Stimulated activated effector memory CD8-positive, alpha-beta T cell treated with anti-CD3 and anti-CD28 coated beads, Interleukin-12 subunit alpha, Interleukin-12 subunit beta, amount 100 ng/mL, for 72 hours (primary cell): ENCODE results near the gene DEFB112.

Experiments used
- ATAC-seq: fragments of 150-1000 bp; cut with Tn5 transposase; 2 replicates; pipeline ENCODE4 v1.10.0; 2021
- DNase-seq, 2 donors: peaks; one replicate each; pipeline ENCODE4 v3.0.0; 2021 to 2022; ENCODE audit warnings: low spot score in 2 of 2
- H3K27ac Mint-ChIP-seq: one replicate; pipeline ENCODE4 v1.8.0; 2022; ENCODE audit warnings: mild to moderate bottlenecking, mixed read lengths
- H3K36me3 Mint-ChIP-seq: one replicate; pipeline ENCODE4 v1.8.0; 2022; ENCODE audit warnings: mild to moderate bottlenecking, mixed read lengths
- H3K4me1 Mint-ChIP-seq: one replicate; pipeline ENCODE4 v1.8.0; 2022; ENCODE audit warnings: mixed read lengths
- H3K4me3 Mint-ChIP-seq: one replicate; pipeline ENCODE4 v1.8.0; 2022; ENCODE audit warnings: mild to moderate bottlenecking, mixed read lengths
- H3K9me3 Mint-ChIP-seq: one replicate; pipeline ENCODE4 v1.8.0; 2022; ENCODE audit warnings: mixed read lengths

DEFB112 gene

GRCh38 chr6:50049829-50050228 lies at the start of gene DEFB112:
DEFB112 (minus strand) TSS chr6:50049929; CDS start chr6:50049869, 60 bp downstream.
- Mint-ChIP-seq H3K4me1 (no peaks in the 10 kb centered on the region), H3K9me3 (peaks cover 5% of the 10 kb centered on the region), H3K4me3 (no peak within 1 kb of the TSS), H3K36me3 (no peaks in the 10 kb centered on the region), H3K27ac (no peak within 1 kb of the TSS)
- DNase-seq (no peak), ATAC-seq (no peak)

GRCh38 chr6:50098641-50098993 lies 48.9 kb upstream of the DEFB112 start:
- H3K36me3 Mint-ChIP-seq: no peaks in the 10 kb centered on the region
- no peak for ATAC-seq

GRCh38 chr6:50097966-50098640 lies 48.4 kb upstream of the DEFB112 start:
- no peak overlapping the region for H3K4me3 Mint-ChIP-seq
- peaks cover 6% of the 10 kb centered on the region for H3K9me3 Mint-ChIP-seq
- DNase-seq (no peak), ATAC-seq (no peak)
- no peaks in the 10 kb centered on the region for H3K4me1 Mint-ChIP-seq
- no peak overlapping the region for H3K27ac Mint-ChIP-seq
- no peaks in the 10 kb centered on the region for H3K36me3 Mint-ChIP-seq

More at GRCh38 chr6:50098641-50098993, 48.9 kb upstream of the DEFB112 start:
- DNase-seq: no peak
- Mint-ChIP-seq H3K4me3 (no peak overlapping the region), H3K9me3 (peaks cover 6% of the 10 kb centered on the region), H3K4me1 (no peaks in the 10 kb centered on the region), H3K27ac (no peak overlapping the region)

GRCh38 chr6:50096296-50096695 lies 46.6 kb upstream of the DEFB112 start:
- H3K4me1 Mint-ChIP-seq: no peaks in the 10 kb centered on the region
- no peak overlapping the region for H3K27ac Mint-ChIP-seq
- H3K9me3 Mint-ChIP-seq: peaks cover 2% of the 10 kb centered on the region
- no peak overlapping the region for H3K4me3 Mint-ChIP-seq
- no peak for DNase-seq
- no peak for ATAC-seq
- no peaks in the 10 kb centered on the region for H3K36me3 Mint-ChIP-seq

GRCh38 chr6:50093938-50094272 lies 44.2 kb upstream of the DEFB112 start:
- Mint-ChIP-seq H3K9me3 (peaks cover 7% of the 10 kb centered on the region), H3K4me3 (no peak overlapping the region), H3K4me1 (no peaks in the 10 kb centered on the region), H3K27ac (no peak overlapping the region), H3K36me3 (no peaks in the 10 kb centered on the region)
- no peak for DNase-seq
- ATAC-seq: no peak

GRCh38 chr6:50093116-50093937 lies 43.6 kb upstream of the DEFB112 start:
- DNase-seq (no peak), ATAC-seq (no peak)
- Mint-ChIP-seq H3K36me3 (no peaks in the 10 kb centered on the region), H3K9me3 (peaks cover 7% of the 10 kb centered on the region), H3K4me3 (no peak overlapping the region), H3K27ac (no peak overlapping the region), H3K4me1 (no peaks in the 10 kb centered on the region)

- Mint-ChIP-seq H3K36me3 (no peaks in the 10 kb centered on the region), H3K27ac (no peak overlapping the region), H3K4me3 (no peak overlapping the region), H3K4me1 (no peaks in the 10 kb centered on the region), H3K9me3 (peaks cover 11% of the 10 kb centered on the region)
- DNase-seq: no peak
- no peak for ATAC-seq
Measured at GRCh38 chr6:50091641-50092040, 41.9 kb upstream of the DEFB112 start.

- H3K4me3 Mint-ChIP-seq: no peak overlapping the region
- H3K4me1 Mint-ChIP-seq: no peaks in the 10 kb centered on the region
- DNase-seq (no peak), ATAC-seq (no peak)
- H3K36me3 Mint-ChIP-seq: no peaks in the 10 kb centered on the region
- peaks cover 9% of the 10 kb centered on the region for H3K9me3 Mint-ChIP-seq
- H3K27ac Mint-ChIP-seq: no peak overlapping the region
Measured at GRCh38 chr6:50089911-50090310, 40.2 kb upstream of the DEFB112 start.

GRCh38 chr6:50087231-50087954 lies 37.7 kb upstream of the DEFB112 start:
- Mint-ChIP-seq H3K27ac (no peak overlapping the region), H3K4me1 (no peaks in the 10 kb centered on the region), H3K36me3 (no peaks in the 10 kb centered on the region), H3K9me3 (peaks cover 14% of the 10 kb centered on the region), H3K4me3 (no peak overlapping the region)
- no peak for ATAC-seq
- no peak for DNase-seq

GRCh38 chr6:50077385-50077784 lies 27.7 kb upstream of the DEFB112 start:
- no peak for ATAC-seq
- no peak for DNase-seq
- Mint-ChIP-seq H3K4me3 (no peak overlapping the region), H3K36me3 (no peaks in the 10 kb centered on the region), H3K27ac (no peak overlapping the region), H3K4me1 (no peaks in the 10 kb centered on the region), H3K9me3 (peaks cover 12% of the 10 kb centered on the region)

- ATAC-seq: no peak
- H3K27ac Mint-ChIP-seq: no peak overlapping the region
Measured at GRCh38 chr6:50076431-50076830, 26.7 kb upstream of the DEFB112 start.

GRCh38 chr6:50071921-50072320 lies 22.2 kb upstream of the DEFB112 start:
- Mint-ChIP-seq H3K36me3 (no peaks in the 10 kb centered on the region), H3K4me1 (no peaks in the 10 kb centered on the region), H3K27ac (no peak overlapping the region), H3K9me3 (peaks cover 29% of the 10 kb centered on the region), H3K4me3 (no peak overlapping the region)
- DNase-seq (no peak), ATAC-seq (no peak)

More at GRCh38 chr6:50076431-50076830, 26.7 kb upstream of the DEFB112 start:
- no peak for DNase-seq
- no peaks in the 10 kb centered on the region for H3K36me3 Mint-ChIP-seq
- no peak overlapping the region for H3K4me3 Mint-ChIP-seq
- H3K4me1 Mint-ChIP-seq: no peaks in the 10 kb centered on the region
- H3K9me3 Mint-ChIP-seq: peaks cover 21% of the 10 kb centered on the region

- Mint-ChIP-seq H3K36me3 (no peaks in the 10 kb centered on the region), H3K4me1 (no peaks in the 10 kb centered on the region), H3K9me3 (peaks cover 24% of the 10 kb centered on the region), H3K4me3 (no peak overlapping the region), H3K27ac (no peak overlapping the region)
- ATAC-seq (no peak), DNase-seq (no peak)
Measured at GRCh38 chr6:50070101-50070500, 20.4 kb upstream of the DEFB112 start.

- H3K9me3 Mint-ChIP-seq: peaks cover 20% of the 10 kb centered on the region
- H3K36me3 Mint-ChIP-seq: no peaks in the 10 kb centered on the region
- no peaks in the 10 kb centered on the region for H3K4me1 Mint-ChIP-seq
- no peak for ATAC-seq
- no peak for DNase-seq
- no peak overlapping the region for H3K27ac Mint-ChIP-seq
- no peak overlapping the region for H3K4me3 Mint-ChIP-seq
Measured at GRCh38 chr6:50062051-50062450, 12.3 kb upstream of the DEFB112 start.

- Mint-ChIP-seq H3K27ac (no peak overlapping the region), H3K4me1 (no peaks in the 10 kb centered on the region), H3K36me3 (no peaks in the 10 kb centered on the region), H3K4me3 (no peak overlapping the region), H3K9me3 (peaks cover 5% of the 10 kb centered on the region)
- ATAC-seq (no peak), DNase-seq (no peak)
Measured at GRCh38 chr6:50056242-50056641, 6.5 kb upstream of the DEFB112 start.

- no peak overlapping the region for H3K27ac Mint-ChIP-seq
- ATAC-seq (no peak), DNase-seq (no peak)
- H3K9me3 Mint-ChIP-seq: peaks cover 5% of the 10 kb centered on the region
- no peaks in the 10 kb centered on the region for H3K36me3 Mint-ChIP-seq
- no peaks in the 10 kb centered on the region for H3K4me1 Mint-ChIP-seq
- H3K4me3 Mint-ChIP-seq: no peak overlapping the region
Measured at GRCh38 chr6:50047026-50047425, 2.7 kb downstream of the DEFB112 start.
